ENCODE data around the gene MTA3. TPM values are rescaled to one million over a fixed set of nuclear protein-coding genes. Genes with fewer than 3 reads are reported as not detected.

The MTA3 gene
- total and polyA plus RNA-seq, 2 donors (not counting 3 experiments of a cell fraction or from before 2014, with no cell fraction given), result 36.3 to 53.3 TPM

GRCh38 chr2:42792583-42793333 is 224.3 kb downstream of the MTA3 start, which contains the start of gene HAAO:
Gene HAAO, minus strand, starts transcription at chr2:42792583. Its CDS starts 47 bp downstream, at chr2:42792536.
- H3K4me2 ChIP-seq (ENCODE audit: insufficient read depth, low read length), result peak within 1 kb of the TSS; percentile 90
- TF ChIP-seq MAX (IDR thresholded peaks at IDR 0.05; ENCODE audit: insufficient read depth, insufficient read length) (no peak), GATA2 (IDR thresholded peaks at IDR 0.05; ENCODE audit: insufficient read depth, insufficient read length, low read depth, low read length) (no peak), MYC (IDR thresholded peaks at IDR 0.05; ENCODE audit: low read depth, low read length) (no peak), POLR2AphosphoS5 (IDR thresholded peaks at IDR 0.05; ENCODE audit: insufficient read depth, low read depth, low read length) (no peak), FOS (IDR thresholded peaks at IDR 0.05; ENCODE audit: borderline replicate concordance, insufficient read depth, low read length) (no peak), JUN (IDR thresholded peaks at IDR 0.05; ENCODE audit: borderline replicate concordance, insufficient read depth, insufficient read length, low read depth) (no peak), EZH2 (IDR thresholded peaks at IDR 0.05; ENCODE audit: borderline replicate concordance, low read depth, low read length, severe bottlenecking) (peak; percentile 78), CTCF (IDR thresholded peaks at IDR 0.05; ENCODE audit: extremely low read depth in 1 of 2, insufficient read depth in 1 of 2, low read depth in 1 of 2, low read length in 2 of 2) (peak in 1 of 2 donors; percentile 17), POLR2A (IDR thresholded peaks at IDR 0.05; ENCODE audit: low read depth, low read length) (no peak)
- H2AFZ ChIP-seq (ENCODE audit: low read depth, low read length), result peak within 1 kb of the TSS; percentile 83
- dilution Hi-C loops (cut with MboI; ENCODE audit: extremely low pct_ligation_motif_present, low sequenced_read_pairs) (no loop called here), intact Hi-C loops (cut with micrococcal nuclease) (loop anchor here (1.0 kb wide), 1 partner anchor 298 kb away; no protein-coding TSS in a partner anchor)
- CTCF ChIA-PET, result interaction anchor here (0.7 to 1.9 kb wide), 3 partner anchors 8 to 20 kb away, joined by 4 to 7 read pairs (median 6); no protein-coding TSS in a partner anchor
- H3K9me1 ChIP-seq (replicated peaks; ENCODE audit: control insufficient read depth, extremely low read depth, insufficient read depth, low read length), result no peaks in the 10 kb centered on the region
- FAIRE-seq (no peak), DNase-seq (ENCODE audit: low read depth, low spot score) (peak; percentile 21)
- H3K36me3 ChIP-seq (ENCODE audit: control insufficient read depth in 2 of 2, extremely low read depth in 1 of 2, insufficient read depth in 2 of 2, low read length in 2 of 2), result no peaks in the 10 kb centered on the region
- no peaks in the 10 kb centered on the region for H3K9me3 ChIP-seq (replicated peaks; ENCODE audit: control insufficient read depth, insufficient read depth, low read length)
- BruUV-seq (replicated peaks), result no TSS peak
- no peak within 1 kb of the TSS for H3K27ac ChIP-seq (ENCODE audit: insufficient read depth, low read depth, low read length)
- POLR2A ChIA-PET, result interaction anchor here (0.7 kb wide), 1 partner anchor 14 kb away, joined by 3 read pairs; no protein-coding TSS in a partner anchor
- H4K20me1 ChIP-seq (replicated peaks; ENCODE audit: control insufficient read depth, extremely low read depth, insufficient read depth, low read length), result no peaks in the 10 kb centered on the region
- H3K79me2 ChIP-seq (ENCODE audit: control insufficient read depth, insufficient read depth, low read length), result no peaks in the 10 kb centered on the region
- peak within 1 kb of the TSS; percentile 33 to 47 (median 44) for H3K4me3 ChIP-seq (replicated peaks in 1 of 3; ENCODE audit: insufficient read depth in 1 of 3, low read depth in 1 of 3, low read length in 3 of 3)
- peak within 1 kb of the TSS; percentile 33 for H3K9ac ChIP-seq (replicated peaks; ENCODE audit: extremely low read depth, insufficient read depth, low read length)
- H3K27me3 ChIP-seq (ENCODE audit: control insufficient read depth in 2 of 2, insufficient read depth in 2 of 2, low read length in 2 of 2), result peaks cover 11 to 12% of the 10 kb centered on the region in 2 experiments
- peaks cover 4% of the 10 kb centered on the region for H3K4me1 ChIP-seq (ENCODE audit: control insufficient read depth, extremely low read depth, insufficient read depth, low read length)

Measured in endothelial cell of umbilical vein (primary cell).